Thymus (tissue), 11 donors: ENCODE data around the gene FKRP. TPM values are rescaled to one million over a fixed set of nuclear protein-coding genes. Genes with fewer than 3 reads are reported as not detected.
A peak's percentile ranks its signal among the peaks of the same experiment; 100 is the strongest.

Experiments
- DNase-seq, 9 donors: peaks; one replicate each; pipeline ENCODE4 v3.0.0-alpha.2; 2013; ENCODE audit warnings: low spot score in 9 of 9, low read depth in 6 of 9, missing footprints in 1 of 9
- H3K27ac ChIP-seq, 2 donors: one replicate each; pipeline ENCODE4 v1.5.1; 2013; ENCODE audit warnings: control low read depth in 1 of 2, low read depth in 1 of 2, low read length in 1 of 2, mild to moderate bottlenecking in 1 of 2, moderate library complexity in 1 of 2
- H3K27me3 ChIP-seq, 2 donors: one replicate each; pipeline ENCODE4 v1.5.1; 2013; ENCODE audit warnings: low read length in 1 of 2; ENCODE audit not compliant: control insufficient read depth in 2 of 2, insufficient read depth in 1 of 2
- H3K36me3 ChIP-seq, 2 donors: one replicate each; pipeline ENCODE4 v1.5.1; 2013; ENCODE audit warnings: low read length in 1 of 2, mild to moderate bottlenecking in 1 of 2, moderate library complexity in 1 of 2; ENCODE audit not compliant: control insufficient read depth in 2 of 2, insufficient read depth in 2 of 2
- H3K4me1 ChIP-seq, 2 donors: one replicate each; pipeline ENCODE4 v1.5.1; 2013; ENCODE audit warnings: low read length in 2 of 2; ENCODE audit not compliant: control insufficient read depth in 2 of 2, insufficient read depth in 2 of 2
- H3K4me3 ChIP-seq, 2 donors: one replicate each; pipeline ENCODE4 v1.5.1; 2013; ENCODE audit warnings: low read length in 2 of 2, control low read depth in 1 of 2, mild to moderate bottlenecking in 1 of 2
- H3K9me3 ChIP-seq, 2 donors: one replicate each; pipeline ENCODE4 v1.5.1; 2013; ENCODE audit warnings: low read length in 1 of 2, mild to moderate bottlenecking in 1 of 2; ENCODE audit not compliant: control insufficient read depth in 2 of 2, insufficient read depth in 1 of 2
- WGBS: extraction: QIAGEN DNeasy Blood & Tissue Kit; methylation state at CpG from one replicate; pipeline ENCODE4 v1.1.7; 2013; 5-methylcytosine and 5-hydroxymethylcytosine counted together
- polyA plus RNA-seq: library from polyadenylated mRNA; stranded (reverse); fragments of 200-250 nt; gene quantifications from one replicate; pipeline ENCODE4 v1.2.3, GENCODE V29; 2013
- total RNA-seq: library from RNA; stranded (reverse); fragments of 120-200 nt; gene quantifications from one replicate; pipeline ENCODE4 v1.2.4, GENCODE V29; 2013
- donor health status: healthy.

FKRP gene
- total and polyA plus RNA-seq, 2 donors: 6.2 to 13.5 TPM

DNA sequence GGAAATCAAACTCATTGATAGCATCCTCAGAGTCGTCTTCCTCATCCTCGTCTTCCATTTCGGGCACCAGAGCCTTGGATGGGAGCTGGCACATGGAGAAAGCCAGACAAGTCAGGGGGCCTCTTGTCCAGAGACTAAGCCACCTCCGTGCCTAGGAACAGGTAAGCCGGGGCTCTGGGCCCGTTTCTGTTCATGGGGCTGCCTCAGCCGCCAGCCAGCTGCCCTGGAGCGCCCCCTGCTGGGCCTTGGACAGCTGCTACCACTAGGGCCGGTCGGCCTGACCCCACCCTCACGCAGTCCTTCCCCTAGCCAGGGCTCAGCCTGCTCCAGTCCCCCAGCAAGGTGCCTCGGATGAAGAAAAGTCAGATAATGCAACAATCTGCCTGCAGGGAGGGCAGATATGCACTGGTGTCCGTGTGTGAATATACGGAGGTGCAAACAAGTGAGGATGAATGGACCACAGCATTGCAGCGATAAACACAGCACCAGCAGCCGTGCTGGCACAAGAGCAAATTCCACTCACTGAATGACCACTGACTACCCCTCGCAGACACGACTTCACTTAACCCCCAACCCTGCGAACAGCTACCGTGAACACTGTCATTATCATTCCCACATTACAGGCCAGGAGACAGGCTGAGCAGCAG lies 17.0 kb upstream of the FKRP start:
- H3K4me1 ChIP-seq: peaks cover 0 to 10% of the 10 kb centered on the region in 2 donors
- H3K27me3 ChIP-seq: no peaks in the 10 kb centered on the region
- no peak overlapping the region for H3K27ac ChIP-seq
- no peaks in the 10 kb centered on the region for H3K9me3 ChIP-seq
- H3K36me3 ChIP-seq: peaks cover 97 to 98% of the 10 kb centered on the region in 2 donors
- 59% methylated on average over 20 of the region's 20 CpGs for WGBS
- DNase-seq: peak in 5 of 9 donors; percentile 55 to 84 (median 71)
- H3K4me3 ChIP-seq: no peak overlapping the region

- DNase-seq: no peak
- 96% methylated on average over 7 of the region's 7 CpGs for WGBS
- H3K27ac ChIP-seq: no peak overlapping the region
Observed at GRCh38 chr19:46729696-46730095, 16.2 kb upstream of the FKRP start.

GRCh38 chr19:46730187-46730586 lies 15.7 kb upstream of the FKRP start:
- DNase-seq: no peak
- Histone ChIP-seq H3K27me3 (no peaks in the 10 kb centered on the region), H3K4me3 (no peak overlapping the region), H3K27ac (no peak overlapping the region), H3K9me3 (no peaks in the 10 kb centered on the region), H3K4me1 (peaks cover 0 to 10% of the 10 kb centered on the region in 2 donors), H3K36me3 (peaks cover 87 to 95% of the 10 kb centered on the region in 2 donors)
- WGBS: 98% methylated on average over 9 of the region's 9 CpGs

More at GRCh38 chr19:46729696-46730095, 16.2 kb upstream of the FKRP start:
- Histone ChIP-seq H3K36me3 (peaks cover 92 to 97% of the 10 kb centered on the region in 2 donors), H3K9me3 (no peaks in the 10 kb centered on the region), H3K4me1 (peaks cover 0 to 10% of the 10 kb centered on the region in 2 donors), H3K4me3 (no peak overlapping the region), H3K27me3 (no peaks in the 10 kb centered on the region)

GRCh38 chr19:46730595-46730994 lies 15.3 kb upstream of the FKRP start:
- Histone ChIP-seq H3K36me3 (peaks cover 83 to 95% of the 10 kb centered on the region in 2 donors), H3K27ac (peak overlapping the region in 1 of 2 donors; percentile 19), H3K27me3 (no peaks in the 10 kb centered on the region), H3K9me3 (no peaks in the 10 kb centered on the region), H3K4me3 (no peak overlapping the region), H3K4me1 (peaks cover 0 to 10% of the 10 kb centered on the region in 2 donors)
- DNase-seq: no peak
- WGBS: 98% methylated on average over 14 of the region's 14 CpGs

DNA sequence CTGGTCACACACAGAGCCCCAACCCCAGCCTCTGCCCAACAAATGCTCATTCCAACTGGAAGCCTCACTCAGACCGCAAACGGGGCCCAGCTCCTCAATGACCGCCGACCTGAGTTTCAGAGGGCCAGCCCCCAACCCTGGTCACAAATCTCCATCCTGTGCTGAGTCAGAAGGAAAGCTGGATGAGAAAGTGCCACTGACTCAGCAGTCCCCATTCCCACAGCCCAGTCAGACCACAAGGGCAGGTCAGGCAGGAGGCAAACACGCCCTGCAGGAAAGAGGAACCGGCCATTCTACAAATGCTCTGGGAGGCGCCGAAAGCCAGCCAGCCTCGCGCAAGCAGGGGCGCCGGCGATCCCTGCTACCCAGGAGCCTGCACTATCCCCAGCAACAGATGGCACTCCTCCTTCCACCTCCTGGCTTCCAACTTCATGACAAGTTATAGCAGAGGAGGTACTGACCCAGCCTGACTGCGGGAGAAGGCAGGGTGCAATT lies 14.8 kb upstream of the FKRP start:
- Histone ChIP-seq H3K4me1 (peaks cover 0 to 10% of the 10 kb centered on the region in 2 donors), H3K36me3 (peaks cover 78 to 91% of the 10 kb centered on the region in 2 donors), H3K9me3 (no peaks in the 10 kb centered on the region), H3K27me3 (no peaks in the 10 kb centered on the region), H3K27ac (peak overlapping the region in 1 of 2 donors; percentile 19), H3K4me3 (no peak overlapping the region)
- no peak for DNase-seq
- WGBS: 65% methylated on average over 14 of the region's 14 CpGs

- H3K36me3 ChIP-seq: peaks cover 75 to 90% of the 10 kb centered on the region in 2 donors
- peaks cover 0 to 10% of the 10 kb centered on the region in 2 donors for H3K4me1 ChIP-seq
- H3K27me3 ChIP-seq: no peaks in the 10 kb centered on the region
- no peak overlapping the region for H3K4me3 ChIP-seq
- WGBS: 68% methylated on average over 14 of the region's 14 CpGs
- no peak overlapping the region for H3K27ac ChIP-seq
- no peaks in the 10 kb centered on the region for H3K9me3 ChIP-seq
- no peak for DNase-seq
Observed at GRCh38 chr19:46731584-46731983, 14.3 kb upstream of the FKRP start.

DNA sequence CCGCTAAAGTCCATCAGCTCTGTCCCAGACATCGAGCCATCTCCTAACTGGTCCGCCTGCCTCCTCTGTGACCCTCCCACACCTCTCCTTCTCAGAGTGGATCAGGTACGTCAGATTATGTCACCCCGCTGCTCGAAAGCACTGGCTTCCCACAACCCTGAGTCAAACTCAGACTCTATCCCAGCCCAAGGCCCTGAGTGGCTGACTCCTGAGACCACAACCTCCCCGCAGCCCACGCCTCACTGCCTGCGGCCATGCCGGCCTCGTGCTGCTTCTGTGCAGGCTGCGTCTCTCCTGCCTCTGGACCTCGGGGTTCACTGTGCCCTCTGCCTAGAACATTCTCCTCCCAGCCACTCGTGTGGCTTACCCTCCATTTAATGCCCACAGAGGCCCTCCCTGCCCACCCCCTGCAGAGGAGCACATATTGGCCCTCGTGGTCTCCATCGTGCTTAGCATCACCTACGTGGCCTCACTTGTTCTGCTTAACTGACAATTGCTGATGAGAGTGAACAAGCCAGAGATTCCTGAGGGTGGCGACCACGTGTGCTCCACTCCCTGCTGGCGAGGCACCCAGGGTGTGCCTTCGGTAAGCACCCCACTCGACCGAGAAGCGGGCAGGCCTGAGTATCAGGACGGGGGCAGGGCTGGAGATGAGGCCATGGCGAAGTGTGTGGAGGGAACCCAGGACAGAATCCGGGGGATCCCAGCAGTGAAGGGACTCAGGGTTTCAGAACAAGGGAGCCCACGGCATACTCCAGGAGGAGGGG lies 13.5 kb upstream of the FKRP start:
- Histone ChIP-seq H3K36me3 (peaks cover 75 to 90% of the 10 kb centered on the region in 2 donors), H3K27me3 (no peaks in the 10 kb centered on the region), H3K4me3 (no peak overlapping the region), H3K27ac (no peak overlapping the region), H3K9me3 (peaks cover 0 to 2% of the 10 kb centered on the region in 2 donors), H3K4me1 (peaks cover 0 to 10% of the 10 kb centered on the region in 2 donors)
- 95% methylated on average over 28 of the region's 28 CpGs for WGBS
- DNase-seq: no peak

GRCh38 chr19:46732966-46733689 lies 12.7 kb upstream of the FKRP start:
- peaks cover 0 to 10% of the 10 kb centered on the region in 2 donors for H3K4me1 ChIP-seq
- no peak overlapping the region for H3K4me3 ChIP-seq
- peaks cover 75 to 90% of the 10 kb centered on the region in 2 donors for H3K36me3 ChIP-seq
- WGBS: 96% methylated on average over 23 of the region's 23 CpGs
- peaks cover 0 to 2% of the 10 kb centered on the region in 2 donors for H3K9me3 ChIP-seq
- H3K27ac ChIP-seq: no peak overlapping the region
- DNase-seq: no peak
- H3K27me3 ChIP-seq: no peaks in the 10 kb centered on the region
